Embryonic facial prominence (tissue), 1 donor: Measurements from ENCODE around the gene NUP210.
"Not testable (repeated sequence)": the region's sequence is repeated elsewhere in the genome, so short reads cannot be mapped to it uniquely, and the experiment has no call there.

Experiments used
- DNase-seq: peaks from one replicate; pipeline ENCODE4 v3.0.0-alpha.2; 2016; ENCODE audit errors: extremely low spot score

Gene NUP210

DNA sequence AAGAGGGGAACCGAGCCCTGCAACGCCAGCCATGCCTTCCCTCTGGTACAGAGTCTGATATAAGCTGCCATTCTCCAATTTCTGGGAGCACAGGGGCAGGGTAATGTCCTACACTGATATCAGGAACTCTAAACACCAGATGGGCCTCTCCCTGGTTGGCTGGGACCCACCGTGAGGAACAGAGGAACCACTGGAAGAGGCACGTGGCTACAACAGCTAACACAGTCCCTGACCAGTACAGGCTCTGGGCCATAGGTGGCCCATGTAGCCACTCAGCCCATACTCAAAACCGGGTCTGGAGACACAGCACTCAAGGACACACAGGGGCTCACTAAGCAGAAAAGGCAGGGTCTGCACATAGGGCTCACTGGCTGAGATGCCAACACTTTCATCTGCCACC lies 13.9 kb downstream of the NUP210 start:
- DNase-seq = no peak

DNA sequence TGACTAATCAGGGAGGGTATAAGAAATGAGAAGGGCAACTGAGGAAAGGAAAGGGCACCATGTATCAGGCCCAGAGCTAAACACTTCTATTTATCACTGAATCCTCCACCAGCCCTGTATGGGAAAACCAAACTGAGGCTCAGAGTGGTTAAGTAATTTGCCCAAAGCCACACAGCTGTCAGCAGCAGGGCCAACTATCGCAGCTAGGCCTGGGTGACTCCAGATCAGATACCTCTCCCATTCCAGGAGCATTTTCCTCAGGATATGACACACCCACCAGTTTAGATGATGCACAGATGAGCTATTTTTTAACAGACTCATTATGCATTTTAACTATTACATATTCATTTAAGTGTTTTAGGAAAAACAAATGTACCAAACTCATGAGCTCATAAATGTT lies 14.5 kb downstream of the NUP210 start:
- no peak for DNase-seq

DNA sequence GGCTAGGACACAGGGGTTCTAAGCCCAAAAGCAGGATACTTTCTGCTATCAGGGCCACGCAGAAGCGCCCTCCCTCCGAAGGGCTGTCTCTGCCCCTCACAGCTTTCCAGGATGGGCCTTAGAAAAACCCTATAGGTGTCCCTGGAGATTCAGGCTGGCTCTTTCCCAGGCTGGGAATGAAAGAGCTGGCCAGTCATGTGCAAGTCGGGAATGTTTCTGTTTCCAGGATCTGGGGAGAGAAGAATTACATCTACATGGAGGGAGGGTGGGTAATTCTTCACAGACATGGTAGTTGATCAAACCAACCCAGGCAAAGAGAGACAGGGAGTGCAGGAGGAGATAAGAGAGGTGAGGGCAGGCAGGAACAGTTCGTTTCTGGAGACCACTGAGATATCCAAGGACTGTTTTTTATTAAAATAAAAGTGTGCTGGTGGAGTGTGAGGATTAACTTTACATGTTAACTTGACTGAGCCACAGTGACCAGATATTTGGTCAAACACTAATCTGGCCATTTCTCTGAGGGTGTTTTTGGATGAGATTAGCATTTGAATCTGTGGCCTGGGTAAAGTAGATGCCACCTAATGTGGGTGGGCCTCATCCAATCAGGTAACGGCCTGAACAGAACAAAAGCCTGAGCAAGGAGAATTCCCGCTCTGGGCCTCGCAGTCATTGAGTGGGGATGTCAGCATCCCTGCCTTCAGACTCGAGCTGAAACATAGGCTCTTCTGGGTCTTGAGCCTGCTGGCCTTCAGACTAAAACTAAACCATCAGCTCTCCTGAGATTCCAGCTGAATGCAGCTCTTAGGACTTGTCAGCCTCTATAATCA lies 15.3 kb downstream of the NUP210 start:
- DNase-seq = no peak

DNA sequence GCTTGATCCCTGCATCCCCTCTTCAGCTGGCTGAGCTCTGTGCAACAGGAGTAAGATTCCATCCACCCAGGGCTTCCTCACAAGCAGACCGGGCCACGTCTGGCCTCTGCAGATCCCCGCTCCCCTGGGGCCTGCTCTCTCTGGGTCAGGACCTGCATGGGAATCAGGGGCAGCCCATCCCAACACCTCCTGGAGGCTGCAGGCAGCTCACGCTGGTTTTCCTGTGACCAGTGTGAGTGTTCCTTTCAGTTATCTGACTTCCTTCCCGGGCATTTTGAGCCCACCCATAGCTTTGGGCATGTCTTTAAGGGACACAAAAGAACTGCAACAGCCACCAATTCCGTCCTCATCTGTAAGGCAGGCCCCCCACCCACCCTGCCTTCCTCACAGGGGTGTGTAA lies 16.3 kb downstream of the NUP210 start:
- DNase-seq = no peak

DNA sequence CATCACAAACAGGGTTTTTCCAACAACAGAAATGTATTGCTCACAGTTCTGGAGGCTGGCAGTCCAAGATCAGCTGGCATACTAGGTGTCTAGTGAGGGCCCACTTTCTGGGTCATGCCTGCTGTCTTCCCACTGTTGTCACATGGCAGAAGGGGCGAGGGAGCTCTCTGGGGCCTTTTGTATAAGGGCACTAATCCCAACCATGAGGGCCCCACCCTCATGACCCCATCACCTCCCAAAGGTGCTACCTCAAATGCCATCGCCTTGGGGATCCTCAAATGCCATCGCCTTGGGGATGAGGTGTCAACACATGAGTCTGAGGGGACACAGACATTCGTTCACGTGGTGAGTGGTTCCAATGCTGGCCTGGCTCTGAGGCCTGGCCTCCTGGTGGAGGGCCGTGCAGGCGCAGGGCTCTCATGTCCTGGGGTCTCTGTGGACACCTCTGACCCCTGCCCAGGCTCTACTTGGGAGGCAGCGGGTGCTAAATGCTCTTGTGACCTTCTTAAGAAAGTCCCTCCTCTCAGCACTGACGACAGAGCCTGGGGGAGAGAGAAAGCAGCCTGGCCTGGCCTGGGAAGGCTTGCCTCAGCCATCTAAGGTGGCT lies 16.8 kb downstream of the NUP210 start:
- no peak for DNase-seq

DNA sequence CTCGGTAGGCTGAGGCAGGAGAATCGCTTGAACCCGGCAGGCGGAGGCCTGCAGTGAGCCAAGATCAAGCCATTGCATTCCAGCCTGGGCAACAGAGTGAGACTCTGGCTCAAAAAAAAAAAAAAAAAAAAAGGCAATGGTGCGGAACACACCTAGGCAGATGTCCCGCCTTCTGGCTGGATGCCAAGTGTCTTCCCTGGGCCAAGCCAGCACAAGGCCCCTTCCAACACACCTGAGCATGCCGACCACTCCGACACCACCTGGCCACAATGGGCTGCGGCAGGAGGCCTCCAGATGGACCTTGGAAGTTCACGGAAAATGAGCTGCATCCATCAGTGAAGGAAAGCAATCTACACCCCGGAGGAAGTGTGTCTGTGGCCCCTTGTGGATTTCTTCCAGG lies 19.0 kb downstream of the NUP210 start:
- no peak for DNase-seq

DNA sequence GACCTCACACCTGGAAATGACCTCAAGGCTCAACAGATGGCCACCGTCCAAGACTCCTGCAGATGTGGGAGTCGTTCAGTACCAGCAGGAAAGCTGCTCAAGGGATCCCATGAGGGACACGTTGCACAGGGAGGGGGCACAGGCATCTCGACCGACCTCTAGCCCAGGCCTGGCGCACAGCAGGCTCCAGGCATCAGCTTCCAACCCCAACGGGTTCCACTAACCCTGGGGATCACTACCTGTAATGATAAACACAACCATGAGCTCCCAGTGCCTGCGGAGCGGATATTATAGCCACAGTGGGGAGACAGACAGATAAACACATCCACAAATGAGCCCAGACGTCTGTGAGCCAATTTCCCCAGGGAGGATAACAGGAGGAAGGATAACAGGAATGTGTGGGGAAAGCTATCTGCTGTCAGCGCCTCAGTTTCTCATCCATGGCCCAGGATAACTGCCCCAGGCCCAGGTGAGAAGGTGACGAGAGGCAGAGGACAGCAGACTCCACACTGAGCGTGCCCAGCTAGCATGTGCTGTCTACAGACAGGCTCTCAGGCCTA lies 19.9 kb downstream of the NUP210 start:
- DNase-seq = no peak

DNA sequence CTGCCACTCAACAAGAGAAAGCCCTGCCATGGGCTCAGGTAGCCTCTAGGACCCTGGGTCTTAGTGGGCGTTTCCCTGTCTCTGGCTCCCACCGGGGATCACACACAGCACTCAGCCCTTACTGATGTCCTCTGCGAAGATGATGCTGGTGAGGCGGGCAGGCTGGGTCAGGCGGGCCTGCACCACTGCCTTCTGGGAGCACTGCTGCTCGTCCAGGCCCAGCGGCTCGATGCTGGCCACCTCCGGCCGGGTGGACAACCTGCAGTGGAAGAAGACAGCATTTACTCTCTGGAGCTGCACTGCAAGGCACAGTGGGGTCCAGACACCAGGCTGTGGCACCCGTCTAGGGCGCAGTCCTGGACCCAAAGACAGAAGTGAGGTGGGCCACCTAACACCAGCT lies 20.5 kb downstream of the NUP210 start:
- no peak for DNase-seq

DNA sequence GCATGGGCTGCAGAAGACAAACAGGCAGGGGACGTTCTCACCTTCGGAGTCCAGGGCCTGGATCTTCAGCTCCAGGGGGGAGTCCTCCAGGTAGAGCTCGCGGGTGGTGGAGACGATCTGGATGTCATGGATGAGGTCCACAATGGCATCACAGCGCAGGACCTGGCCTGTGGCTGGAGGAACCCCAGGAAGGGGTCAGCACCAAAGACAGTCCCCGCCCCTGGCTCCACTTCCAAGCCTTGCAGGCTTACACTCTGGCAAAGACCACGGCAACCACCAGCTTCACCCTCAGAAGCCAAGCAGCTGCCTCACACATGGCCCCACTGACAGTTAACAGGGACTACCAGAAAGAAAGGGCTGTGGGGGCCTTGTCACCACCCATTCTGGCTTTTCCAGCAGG lies 22.8 kb downstream of the NUP210 start:
- no peak for DNase-seq

DNA sequence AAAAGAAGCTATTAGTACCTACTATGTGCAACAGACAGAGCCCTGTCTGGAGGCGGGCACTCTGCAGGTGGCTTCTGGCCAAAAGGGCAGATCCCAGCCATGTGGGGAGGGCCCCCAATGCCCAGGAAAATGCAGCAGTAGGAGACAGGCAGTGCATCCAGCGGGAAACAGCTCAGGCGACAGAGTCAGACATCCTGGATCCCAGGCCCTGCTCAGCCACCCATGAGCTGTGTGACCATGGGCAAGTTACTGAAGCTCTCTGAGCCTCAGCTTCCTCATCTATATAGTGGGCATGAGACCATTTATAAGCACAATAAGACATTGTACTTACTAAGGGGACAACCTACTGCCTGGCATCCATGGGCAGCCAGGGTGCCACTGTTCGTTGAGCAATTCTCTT lies 25.8 kb downstream of the NUP210 start:
- no peak for DNase-seq

DNA sequence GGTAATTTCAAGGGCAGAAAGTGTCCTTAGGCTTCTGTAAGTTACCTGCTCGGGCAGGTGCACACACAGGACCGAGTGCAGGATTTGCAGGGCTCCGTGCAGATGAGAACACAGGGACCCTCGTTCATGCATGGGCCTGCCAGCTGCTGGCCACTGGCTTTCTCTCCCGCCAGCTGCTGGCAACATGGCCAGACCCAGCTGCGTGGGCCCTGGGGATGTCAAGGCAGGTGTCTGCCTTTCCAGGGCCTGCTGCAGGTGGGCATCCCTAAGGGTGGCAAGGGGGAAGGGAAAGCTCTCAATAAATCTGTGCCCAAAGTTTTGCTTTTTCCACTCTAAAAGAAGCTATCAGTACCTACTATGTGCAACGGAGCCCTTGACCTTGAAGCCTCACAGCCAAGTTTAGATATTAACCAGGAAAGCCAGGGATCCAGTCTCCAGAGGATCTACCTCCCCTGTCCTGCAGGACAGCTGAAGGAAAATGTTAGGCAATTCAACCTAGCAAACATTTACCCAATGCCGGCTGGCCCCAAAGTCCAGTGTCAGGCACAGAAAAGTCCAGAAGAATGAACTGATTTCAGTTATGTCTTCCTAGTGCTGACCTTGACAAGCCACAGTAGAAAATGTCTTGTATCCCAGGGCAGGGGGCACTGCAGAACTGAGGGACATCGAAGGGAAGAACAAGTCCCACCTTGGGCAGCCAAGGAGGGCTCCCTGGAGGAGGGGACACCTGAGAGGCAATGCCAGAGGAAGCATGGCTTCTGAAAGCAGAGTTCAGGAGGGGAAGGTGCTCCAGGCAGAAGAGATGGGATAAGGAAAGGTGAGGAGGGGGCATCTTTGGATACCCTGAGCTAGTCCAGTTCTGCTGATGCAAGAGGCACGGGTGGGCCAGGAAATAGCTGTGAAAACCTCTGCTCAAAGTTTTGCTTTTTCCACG lies 26.4 kb downstream of the NUP210 start:
- DNase-seq = no peak

DNA sequence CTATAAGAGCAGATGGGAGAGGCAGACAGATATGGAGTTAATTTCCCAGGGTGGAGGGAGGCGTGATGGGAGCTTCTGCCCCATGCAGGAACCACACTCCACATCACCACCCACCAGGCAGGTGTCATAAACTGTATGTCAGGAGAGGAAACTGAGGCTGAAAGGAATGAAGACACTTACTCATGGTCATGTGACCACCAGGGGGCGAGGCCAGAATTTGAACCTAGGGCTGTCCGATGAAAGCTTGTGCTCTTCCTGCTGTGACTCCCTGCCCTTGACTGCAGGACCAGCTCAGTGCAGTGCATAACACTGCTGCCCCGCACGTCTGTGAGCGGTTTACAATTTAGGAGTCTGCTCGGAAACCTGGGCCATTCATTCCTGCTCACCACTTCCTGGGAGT lies 28.8 kb downstream of the NUP210 start:
- no peak for DNase-seq

DNA sequence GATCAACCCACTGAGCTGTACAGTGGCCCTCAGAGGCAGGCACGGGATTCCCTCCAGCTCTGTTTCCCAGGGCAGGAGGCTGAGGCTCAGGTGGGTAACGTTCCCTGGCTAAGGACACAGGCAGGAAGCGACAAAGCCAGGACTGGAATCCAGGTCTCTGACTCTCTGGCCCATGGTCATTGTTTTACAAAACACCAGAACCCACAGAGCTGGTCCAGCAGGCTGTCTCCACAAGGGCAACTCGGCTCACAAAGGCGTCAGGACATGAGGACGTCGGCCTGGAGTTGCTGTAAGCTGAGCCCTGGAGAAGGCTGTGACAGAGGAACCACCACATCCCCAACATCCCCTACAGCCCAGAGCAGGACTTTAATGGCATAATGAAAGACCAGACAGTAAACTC lies 30.7 kb downstream of the NUP210 start:
- DNase-seq = no peak

DNA sequence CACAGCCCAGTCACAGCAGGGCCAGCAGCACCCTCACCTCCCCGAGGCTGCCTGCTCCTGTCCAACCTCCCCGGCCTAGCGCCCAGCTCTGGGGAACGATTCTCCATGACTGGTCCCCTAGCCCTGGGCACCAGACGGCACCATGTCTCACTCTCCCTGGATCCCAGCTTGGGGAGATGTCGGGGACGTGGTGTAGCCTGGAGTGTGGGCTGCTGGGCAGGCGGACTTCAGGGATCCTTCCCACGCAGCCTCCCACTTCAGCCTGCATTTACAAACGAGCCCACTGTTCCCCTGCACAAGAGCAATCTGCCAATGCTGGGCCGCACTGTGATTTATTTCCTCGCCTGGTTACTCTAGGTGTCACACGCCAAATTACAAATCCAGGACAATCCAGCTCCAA lies 31.3 kb downstream of the NUP210 start:
- no peak for DNase-seq

DNA sequence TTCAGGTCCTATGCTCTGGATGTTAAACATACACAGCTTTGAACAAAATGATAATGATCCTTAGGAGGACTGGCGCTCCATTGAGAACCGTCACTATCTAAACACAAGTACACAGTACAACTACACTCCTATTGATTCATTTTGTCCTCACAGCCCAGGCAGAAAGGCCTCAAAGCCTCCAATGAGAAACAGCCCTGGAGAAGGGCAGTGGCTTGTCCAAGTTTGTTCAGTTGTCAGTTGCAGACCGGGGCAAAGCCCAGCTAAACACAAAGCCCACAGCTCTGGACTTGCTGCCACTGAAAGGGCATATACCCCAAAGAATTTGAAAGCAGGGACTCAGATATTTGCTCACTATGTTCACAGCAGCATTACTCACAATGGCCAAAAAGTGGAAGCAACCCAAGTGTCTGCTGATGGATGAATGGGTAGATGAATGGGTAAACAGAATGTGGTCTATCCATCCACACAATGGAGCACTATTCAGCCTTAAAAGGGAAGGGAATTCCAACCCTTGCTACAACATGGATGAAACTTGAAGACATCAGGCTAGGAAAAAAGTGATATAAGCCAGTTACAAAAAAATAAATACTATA lies 34.7 kb downstream of the NUP210 start:
- DNase-seq = no peak

DNA sequence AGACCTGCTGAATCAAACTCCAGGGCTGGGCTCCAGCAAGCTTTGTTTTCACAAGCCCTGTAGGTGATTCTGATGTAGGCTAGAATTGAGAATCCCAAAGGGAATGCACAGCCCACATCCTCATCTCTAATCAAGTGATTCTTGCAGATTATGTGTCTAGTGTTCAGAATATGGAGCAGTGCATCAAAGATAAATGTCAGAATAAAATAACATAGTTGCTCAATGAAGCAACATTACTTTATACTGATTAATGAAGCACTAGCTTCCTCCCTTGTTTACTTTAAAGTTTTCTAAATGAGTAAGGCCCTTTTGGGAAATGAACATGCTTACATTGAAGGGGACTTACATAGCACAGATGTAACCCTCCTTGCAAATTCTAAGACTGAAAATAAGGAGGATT lies 39.2 kb downstream of the NUP210 start:
- no peak for DNase-seq

DNA sequence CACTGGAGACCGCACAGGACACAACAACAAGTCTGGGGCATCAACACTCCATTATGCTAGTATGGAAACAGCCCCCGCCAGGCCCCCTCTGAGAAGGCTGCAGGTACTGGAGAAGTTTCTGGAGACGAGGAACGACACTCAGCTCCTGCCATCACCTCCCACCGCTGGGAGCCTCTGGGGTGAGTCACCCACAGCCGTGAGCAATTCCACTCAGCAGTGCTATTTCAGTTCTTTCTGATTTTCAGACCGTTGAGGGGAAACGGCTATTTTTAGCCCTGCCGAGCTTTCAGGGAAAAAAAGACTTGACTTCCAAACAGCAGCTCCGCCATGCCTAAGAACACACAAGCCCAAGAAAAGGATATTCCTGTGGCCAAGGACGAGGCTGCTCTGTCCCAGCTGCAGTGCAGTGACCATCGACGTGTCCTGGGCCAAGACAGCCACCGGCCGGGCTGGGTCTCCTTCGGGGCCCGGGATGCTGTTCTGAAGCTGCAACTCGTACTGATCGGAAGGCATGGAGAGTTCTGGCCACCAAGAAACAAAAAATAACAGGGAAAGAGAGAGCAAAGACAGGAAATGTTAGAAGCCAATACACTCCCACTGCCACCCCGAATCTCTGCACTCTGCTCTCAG lies 40.8 kb downstream of the NUP210 start:
- no peak for DNase-seq

DNA sequence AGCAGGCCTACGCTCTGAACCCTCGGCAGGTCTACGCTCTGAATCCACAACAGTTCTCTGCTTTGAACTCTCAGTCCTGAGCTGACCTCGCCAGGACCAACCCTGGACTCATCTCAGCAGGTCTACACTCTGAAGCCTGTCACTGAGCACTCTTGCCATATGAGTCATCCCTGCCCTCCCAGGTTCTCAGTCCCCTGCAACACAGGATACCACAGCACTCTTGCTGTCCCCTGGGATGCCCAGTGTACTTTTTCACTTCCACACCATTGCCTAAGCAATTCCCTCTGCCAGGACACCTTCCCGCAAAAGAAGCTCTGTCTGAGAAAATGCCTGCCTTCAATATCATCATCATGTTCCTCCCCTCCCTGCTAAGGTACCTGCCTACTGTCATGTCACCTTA lies 42.0 kb downstream of the NUP210 start:
- DNase-seq = no peak

DNA sequence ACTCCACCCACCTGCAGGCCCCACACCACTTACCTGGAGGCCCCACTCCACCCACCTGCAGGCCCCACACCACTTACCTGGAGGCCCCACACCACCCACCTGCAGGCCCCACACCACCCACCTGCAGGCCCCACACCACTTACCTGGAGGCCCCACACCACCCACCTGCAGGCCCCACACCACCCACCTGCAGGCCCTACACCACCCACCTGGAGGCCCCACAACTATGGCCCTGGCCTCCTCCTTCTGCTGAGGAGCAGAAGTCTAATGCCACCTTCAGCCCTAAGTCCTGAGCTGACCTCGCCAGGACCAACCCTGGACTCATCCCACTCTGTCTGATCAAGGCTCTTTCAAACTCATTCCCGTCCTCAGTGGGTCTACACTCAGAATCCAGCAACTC lies 42.4 kb downstream of the NUP210 start:
- not testable (repeated sequence) for DNase-seq

DNA sequence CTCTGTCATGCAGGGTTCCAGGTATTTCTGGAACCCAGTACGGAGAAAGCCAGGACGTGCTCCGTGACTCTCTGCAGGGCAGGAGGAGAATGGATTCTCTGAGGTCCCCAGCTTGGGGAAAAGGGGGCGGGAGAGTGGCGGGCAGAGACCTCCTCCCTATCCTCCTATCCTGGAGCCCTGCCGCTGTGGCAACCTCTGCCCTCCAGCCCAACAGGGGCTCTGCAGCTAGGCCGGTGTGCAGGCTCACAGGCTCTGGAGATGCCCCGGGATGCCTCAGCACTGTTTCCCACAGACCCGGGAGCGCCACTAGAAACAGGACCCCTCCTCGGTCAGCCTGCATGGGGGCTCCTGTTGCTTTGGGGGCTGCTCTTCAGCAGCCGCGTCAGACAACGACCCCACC lies 43.1 kb downstream of the NUP210 start:
- no peak for DNase-seq

DNA sequence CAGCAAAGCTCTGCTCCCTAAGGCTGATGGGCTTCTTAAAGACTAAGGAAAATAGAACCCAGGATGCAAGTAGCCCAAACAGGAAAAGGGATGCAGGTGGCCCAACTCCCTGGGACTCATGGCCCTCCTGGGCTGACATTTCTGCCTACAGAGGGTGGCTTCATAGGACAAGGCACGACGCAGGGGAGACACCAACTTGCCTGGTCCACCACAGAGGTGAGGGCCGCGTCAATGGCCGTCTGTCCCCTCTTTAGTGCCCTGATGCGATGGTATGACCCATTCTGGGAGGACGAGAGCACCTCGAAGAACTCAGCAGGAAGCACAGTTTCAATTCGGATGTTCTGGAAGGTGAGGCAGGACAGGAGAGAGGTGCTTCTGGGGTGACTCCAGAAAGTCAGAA lies 44.0 kb downstream of the NUP210 start:
- DNase-seq = no peak
